ENCODE data around the gene ZKSCAN7.
"Not testable (repeated sequence)": the region's sequence is repeated elsewhere in the genome, so short reads cannot be mapped to it uniquely, and the experiment has no call there.

ZKSCAN7 gene

GRCh38 chr3:44534659-44535058 is 20.3 kb upstream of the ZKSCAN7 start:
- not testable (repeated sequence) for DNase-seq; H3K36me3 Mint-ChIP-seq; H3K9me3 Mint-ChIP-seq; H3K4me3 Mint-ChIP-seq; H3K27ac Mint-ChIP-seq; H3K4me1 Mint-ChIP-seq; ATAC-seq (replicated peaks)
- peaks cover 35 to 46% of the 10 kb centered on the region in 2 donors for H3K27me3 Mint-ChIP-seq

DNA sequence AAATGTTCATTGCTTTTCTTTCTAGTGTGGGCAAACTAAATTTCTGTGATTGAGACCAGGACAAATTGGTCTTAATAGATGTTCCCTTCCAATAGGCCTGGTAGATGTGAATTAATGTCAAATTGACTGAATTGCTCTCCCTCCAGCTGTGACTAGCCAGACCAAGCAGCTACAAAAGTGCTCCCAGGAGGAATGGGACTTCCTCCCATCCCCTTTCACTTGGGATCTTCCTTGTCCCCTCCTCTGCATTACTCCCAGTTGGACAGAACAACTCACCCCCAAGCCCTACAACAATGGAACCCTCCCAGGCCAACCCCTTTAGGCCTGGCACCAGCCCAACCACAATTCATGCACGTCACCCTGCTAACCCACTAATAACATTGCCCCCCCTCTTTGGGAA is 19.6 kb upstream of the ZKSCAN7 start:
- Mint-ChIP-seq H3K4me1 (no peaks in the 10 kb centered on the region), H3K4me3 (no peak overlapping the region), H3K9me3 (no peaks in the 10 kb centered on the region), H3K36me3 (no peaks in the 10 kb centered on the region), H3K27me3 (peaks cover 36 to 49% of the 10 kb centered on the region in 2 donors), H3K27ac (no peak overlapping the region)
- ATAC-seq (replicated peaks): no peak
- DNase-seq: no peak

GRCh38 chr3:44544811-44545210 is 10.2 kb upstream of the ZKSCAN7 start:
- H3K9me3 Mint-ChIP-seq; H3K36me3 Mint-ChIP-seq; H3K27ac Mint-ChIP-seq; DNase-seq; H3K4me1 Mint-ChIP-seq; H3K4me3 Mint-ChIP-seq; ATAC-seq (replicated peaks): not testable (repeated sequence)
- H3K27me3 Mint-ChIP-seq: peaks cover 24 to 27% of the 10 kb centered on the region in 2 donors

DNA sequence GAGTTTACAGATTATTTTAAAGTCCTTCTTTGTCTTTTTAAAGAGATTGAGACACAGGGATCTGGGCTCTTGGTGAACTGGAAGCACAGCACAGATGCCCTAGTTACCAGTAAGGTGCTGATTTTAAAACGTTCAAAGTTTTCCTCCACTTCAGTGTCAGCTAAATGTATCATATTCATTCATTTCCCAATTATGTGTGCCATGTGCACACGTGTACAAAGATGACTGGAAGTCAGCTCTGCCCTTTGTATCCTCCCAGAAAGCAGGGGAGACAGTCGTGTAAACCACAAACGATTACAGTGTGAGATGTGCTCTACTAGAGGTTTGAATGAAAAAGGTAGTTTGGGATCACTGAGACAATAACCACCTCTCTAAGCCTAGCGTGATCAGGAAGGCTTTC is 730 bp downstream of the ZKSCAN7 start:
- Mint-ChIP-seq H3K4me1 (peaks cover 18 to 22% of the 10 kb centered on the region in 2 donors), H3K4me3 (peak overlapping the region; percentile 95 to 96), H3K27me3 (peaks cover 9% of the 10 kb centered on the region in 2 donors), H3K9me3 (peaks cover 4 to 13% of the 10 kb centered on the region in 2 donors), H3K36me3 (peaks cover 38 to 41% of the 10 kb centered on the region in 2 donors), H3K27ac (peak overlapping the region; percentile 94)
- ATAC-seq (replicated peaks): peak in 1 of 2 donors; percentile 5
- DNase-seq: no peak

GRCh38 chr3:44557074-44557473 is 2.1 kb downstream of the ZKSCAN7 start:
- DNase-seq (no peak), ATAC-seq (replicated peaks) (no peak)
- H3K27ac Mint-ChIP-seq: no peak overlapping the region
- H3K27me3 Mint-ChIP-seq: no peaks in the 10 kb centered on the region
- no peak overlapping the region for H3K4me3 Mint-ChIP-seq
- H3K36me3 Mint-ChIP-seq: peaks cover 52 to 55% of the 10 kb centered on the region in 2 donors
- peaks cover 0 to 15% of the 10 kb centered on the region in 2 donors for H3K9me3 Mint-ChIP-seq
- peaks cover 18 to 22% of the 10 kb centered on the region in 2 donors for H3K4me1 Mint-ChIP-seq

GRCh38 chr3:44561076-44561475 is 6.1 kb downstream of the ZKSCAN7 start:
- Mint-ChIP-seq H3K27ac (no peak overlapping the region), H3K4me3 (no peak overlapping the region), H3K36me3 (peaks cover 79 to 84% of the 10 kb centered on the region in 2 donors), H3K4me1 (peaks cover 5 to 8% of the 10 kb centered on the region in 2 donors), H3K27me3 (no peaks in the 10 kb centered on the region), H3K9me3 (peaks cover 7 to 17% of the 10 kb centered on the region in 2 donors)
- ATAC-seq (replicated peaks) (no peak), DNase-seq (no peak)

DNA sequence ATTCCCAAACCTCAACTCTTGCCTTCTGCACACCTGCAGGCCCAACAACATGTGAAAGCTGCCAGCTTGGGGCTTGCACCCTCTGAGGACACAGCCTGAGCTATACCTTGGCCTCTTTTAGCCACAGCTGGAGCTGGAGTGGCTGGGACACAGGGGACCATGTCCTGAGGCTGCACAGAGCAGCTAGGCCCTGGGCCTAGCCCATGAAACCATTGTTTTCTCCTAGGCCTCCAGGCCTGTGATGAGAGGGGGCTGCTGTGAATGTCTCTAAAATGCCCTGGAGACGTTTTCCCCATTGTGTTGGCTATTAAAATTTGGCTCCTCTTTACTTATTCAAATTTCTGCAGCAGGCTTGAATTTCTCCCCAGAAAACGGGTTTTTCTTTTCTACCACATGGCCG is 7.2 kb downstream of the ZKSCAN7 start:
- ATAC-seq (replicated peaks): no peak
- H3K27ac Mint-ChIP-seq: no peak overlapping the region
- peaks cover 14 to 21% of the 10 kb centered on the region in 2 donors for H3K9me3 Mint-ChIP-seq
- H3K4me1 Mint-ChIP-seq: peaks cover 4 to 5% of the 10 kb centered on the region in 2 donors
- H3K27me3 Mint-ChIP-seq: no peaks in the 10 kb centered on the region
- peaks cover 82 to 84% of the 10 kb centered on the region in 2 donors for H3K36me3 Mint-ChIP-seq
- no peak overlapping the region for H3K4me3 Mint-ChIP-seq
- DNase-seq: no peak

DNA sequence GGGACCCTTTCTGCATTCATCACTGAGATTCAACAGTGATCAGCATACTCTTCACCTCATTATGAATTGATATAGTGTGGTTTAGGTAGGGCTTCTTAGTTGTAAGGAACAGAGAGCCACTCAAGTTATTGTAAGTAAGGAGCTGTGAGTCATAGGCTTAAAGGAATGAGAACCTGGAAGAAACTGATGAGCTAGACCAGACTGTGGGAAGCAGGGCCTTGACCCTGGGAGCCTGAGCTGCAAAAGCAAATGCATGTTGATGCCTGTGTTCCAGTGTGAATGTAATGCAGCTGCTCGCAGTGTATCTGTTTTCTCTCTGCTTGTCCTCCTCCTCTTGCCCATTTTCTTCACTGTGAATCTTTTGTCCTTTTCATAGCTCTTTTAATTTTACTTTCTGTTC is 13.6 kb downstream of the ZKSCAN7 start:
- Mint-ChIP-seq H3K36me3 (peaks cover 83 to 92% of the 10 kb centered on the region in 2 donors), H3K4me3 (no peak overlapping the region), H3K9me3 (peaks cover 48 to 53% of the 10 kb centered on the region in 2 donors), H3K27me3 (no peaks in the 10 kb centered on the region), H3K27ac (no peak overlapping the region), H3K4me1 (no peaks in the 10 kb centered on the region)
- DNase-seq: no peak
- no peak for ATAC-seq (replicated peaks)

- Mint-ChIP-seq H3K27ac (no peak overlapping the region), H3K4me1 (no peaks in the 10 kb centered on the region), H3K36me3 (peaks cover 63 to 72% of the 10 kb centered on the region in 2 donors), H3K27me3 (no peaks in the 10 kb centered on the region), H3K9me3 (peaks cover 45 to 47% of the 10 kb centered on the region in 2 donors), H3K4me3 (no peak overlapping the region)
- no peak for DNase-seq
- ATAC-seq (replicated peaks): no peak
These were observed 16.0 kb downstream of the ZKSCAN7 start for GRCh38 chr3:44571024-44571423.

DNA sequence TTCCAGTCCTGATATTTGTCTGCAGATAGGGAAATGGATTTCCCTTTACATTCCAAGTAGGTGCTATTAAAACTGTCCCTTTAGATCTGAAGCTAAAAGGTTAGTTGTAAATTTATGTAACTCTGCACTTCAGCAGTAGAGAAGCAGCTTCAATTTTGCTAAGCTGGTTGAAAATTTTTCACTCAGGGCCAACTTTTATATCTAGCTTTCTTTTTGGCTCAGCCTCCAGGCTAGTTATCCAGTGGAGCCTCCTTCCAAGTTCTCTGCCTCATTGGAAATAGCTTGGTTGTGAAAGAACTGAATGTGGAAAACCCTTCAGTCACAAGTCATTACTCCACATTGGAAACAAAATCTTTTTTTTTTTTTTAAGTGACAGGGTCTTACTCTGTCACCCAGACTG is 21.6 kb downstream of the ZKSCAN7 start:
- Mint-ChIP-seq H3K36me3 (peaks cover 44 to 55% of the 10 kb centered on the region in 2 donors), H3K9me3 (peaks cover 19 to 20% of the 10 kb centered on the region in 2 donors), H3K27me3 (peaks cover 5 to 6% of the 10 kb centered on the region in 2 donors), H3K4me3 (no peak overlapping the region), H3K27ac (no peak overlapping the region), H3K4me1 (peaks cover 0 to 6% of the 10 kb centered on the region in 2 donors)
- no peak for ATAC-seq (replicated peaks)
- DNase-seq: no peak

- not testable (repeated sequence) for H3K4me3 Mint-ChIP-seq; H3K27ac Mint-ChIP-seq; H3K27me3 Mint-ChIP-seq; DNase-seq; ATAC-seq (replicated peaks); H3K4me1 Mint-ChIP-seq
- Mint-ChIP-seq H3K36me3 (peaks cover 36 to 46% of the 10 kb centered on the region in 2 donors), H3K9me3 (peaks cover 11 to 12% of the 10 kb centered on the region in 2 donors)
These were observed 22.5 kb downstream of the ZKSCAN7 start for GRCh38 chr3:44577354-44577952.

DNA sequence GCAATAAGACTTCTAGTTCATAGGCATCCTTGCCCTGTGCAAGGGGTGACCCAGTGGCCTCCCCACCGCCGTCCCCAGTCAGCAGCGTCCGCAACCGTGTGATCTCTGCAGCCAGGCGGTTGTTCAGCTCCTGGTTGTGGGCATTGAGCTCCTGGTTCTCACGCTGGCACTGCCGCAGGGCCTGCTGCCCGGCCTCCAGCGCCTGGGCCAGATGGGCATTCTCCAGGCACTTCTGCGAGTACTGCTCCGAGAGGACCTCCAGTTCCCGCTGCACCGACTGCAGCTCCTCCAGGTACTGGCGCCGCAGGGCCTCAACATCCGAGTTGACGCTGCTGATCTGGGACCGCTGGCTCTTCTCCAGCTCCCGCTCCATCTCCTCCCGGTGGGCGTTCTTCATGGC is 23.3 kb downstream of the ZKSCAN7 start:
- not testable (repeated sequence) for H3K4me3 Mint-ChIP-seq; ATAC-seq (replicated peaks); H3K9me3 Mint-ChIP-seq; H3K27ac Mint-ChIP-seq; H3K4me1 Mint-ChIP-seq; DNase-seq; H3K27me3 Mint-ChIP-seq
- H3K36me3 Mint-ChIP-seq: peaks cover 30 to 41% of the 10 kb centered on the region in 2 donors

DNA sequence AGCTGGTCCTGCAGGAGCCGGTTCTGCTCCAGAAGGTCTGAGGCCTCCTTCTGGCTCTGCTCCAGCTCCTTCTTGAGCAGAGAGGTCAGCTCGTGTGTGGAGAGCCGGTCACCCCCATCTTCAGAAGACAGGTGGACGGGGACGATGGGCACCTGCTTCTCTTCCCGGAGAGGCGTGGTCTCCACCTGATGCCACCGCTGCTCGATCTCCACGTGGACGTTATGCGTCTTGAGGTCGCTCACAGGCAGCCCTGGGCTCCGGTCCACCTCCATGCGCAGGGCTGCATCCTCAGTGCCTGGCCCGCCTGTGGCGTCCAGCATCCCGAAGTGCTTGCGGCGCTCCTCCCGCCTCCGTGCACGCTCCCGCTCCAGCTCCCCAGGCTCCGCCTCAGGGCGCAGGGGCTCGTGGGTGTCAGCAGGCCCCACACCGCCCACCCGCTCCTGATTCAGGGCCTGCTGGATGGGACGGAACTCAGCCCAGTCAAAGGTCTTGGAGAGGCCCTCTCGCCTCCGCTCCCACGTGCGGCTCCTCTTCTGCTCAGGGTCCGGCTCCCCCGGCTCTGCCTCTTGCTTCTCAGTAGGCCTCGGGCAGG is 24.0 kb downstream of the ZKSCAN7 start:
- Mint-ChIP-seq H3K4me1 (peaks cover under 1 to 12% of the 10 kb centered on the region in 2 donors), H3K9me3 (peaks cover 7 to 10% of the 10 kb centered on the region in 2 donors), H3K27me3 (peaks cover 12 to 14% of the 10 kb centered on the region in 2 donors), H3K36me3 (peaks cover 34 to 41% of the 10 kb centered on the region in 2 donors)
- ATAC-seq (replicated peaks); H3K4me3 Mint-ChIP-seq; DNase-seq; H3K27ac Mint-ChIP-seq: not testable (repeated sequence)

DNA sequence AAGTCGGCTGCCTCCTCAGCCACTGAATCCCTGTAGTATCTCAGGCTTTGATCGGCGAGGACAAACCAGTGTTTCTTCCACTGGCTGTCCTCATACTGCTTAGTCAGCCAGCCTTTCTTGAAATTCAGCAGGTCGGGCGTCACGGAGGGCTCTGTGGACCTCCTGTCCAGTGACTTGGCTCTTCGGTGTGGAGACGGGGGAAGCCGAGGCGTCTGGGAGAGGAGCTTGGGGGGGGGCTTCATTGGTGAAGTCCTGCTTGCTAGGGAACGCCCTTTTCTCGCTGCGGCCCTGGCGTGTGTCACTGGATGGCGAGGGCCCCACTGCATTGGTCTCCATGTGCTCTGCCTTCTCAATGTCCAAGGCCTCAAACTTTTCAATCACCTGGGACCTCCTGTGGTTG is 24.8 kb downstream of the ZKSCAN7 start:
- H3K4me3 Mint-ChIP-seq: not testable (repeated sequence)
- H3K27me3 Mint-ChIP-seq: peaks cover 12 to 20% of the 10 kb centered on the region in 2 donors

DNA sequence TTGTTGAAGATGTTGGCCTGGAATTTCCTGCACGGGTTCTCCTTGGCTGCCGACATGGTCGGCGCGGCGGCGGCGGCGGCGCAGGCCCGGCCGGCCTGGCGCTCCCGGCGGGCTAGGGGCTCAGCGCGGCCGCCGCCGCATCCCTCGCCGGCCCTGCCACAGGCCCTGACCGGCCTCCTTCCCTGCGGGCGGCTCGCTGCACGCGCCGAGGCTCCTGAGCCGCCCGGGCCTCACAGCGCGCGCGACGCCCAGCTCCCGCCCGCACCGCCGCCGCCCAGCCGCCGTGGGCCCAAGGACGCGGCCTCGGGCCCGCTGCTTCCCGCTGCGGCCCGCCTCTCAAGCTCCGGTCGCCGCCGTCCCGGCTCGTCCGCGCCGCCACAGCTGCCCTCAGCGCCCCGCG is 26.0 kb downstream of the ZKSCAN7 start:
- not testable (repeated sequence) for H3K4me3 Mint-ChIP-seq; H3K27ac Mint-ChIP-seq; ATAC-seq (replicated peaks); DNase-seq
- H3K4me1 Mint-ChIP-seq: peaks cover 12 to 30% of the 10 kb centered on the region in 2 donors
- peaks cover 12 to 20% of the 10 kb centered on the region in 2 donors for H3K27me3 Mint-ChIP-seq
- peaks cover 7 to 10% of the 10 kb centered on the region in 2 donors for H3K9me3 Mint-ChIP-seq
- H3K36me3 Mint-ChIP-seq: peaks cover 34 to 45% of the 10 kb centered on the region in 2 donors

More for the DNA sequence above, 24.8 kb downstream of the ZKSCAN7 start:
- DNase-seq; ATAC-seq (replicated peaks); H3K27ac Mint-ChIP-seq: not testable (repeated sequence)
- peaks cover 7 to 10% of the 10 kb centered on the region in 2 donors for H3K9me3 Mint-ChIP-seq
- H3K36me3 Mint-ChIP-seq: peaks cover 33 to 41% of the 10 kb centered on the region in 2 donors
- peaks cover 6 to 19% of the 10 kb centered on the region in 2 donors for H3K4me1 Mint-ChIP-seq

Data from stimulated activated naive B cell treated with anti-CD40 and anti-IgM and Interleukin-4, amounts not matched to agents 10 μg/mL and 1 μg/mL and 100 μg/mL, for 72 hours (primary cell).